Hippocampal formation (tissue), 2 donors: Measurements from ENCODE around the gene TSPYL2.

ENCODE experiments used
- DNase-seq, 2 donors: peaks; one replicate each; lab custom pipeline; 2025; lab: John Stamatoyannopoulos, UW

TSPYL2 gene

GRCh38 chrX:53080628-53081580 lies 1.3 kb upstream of the TSPYL2 start:
- no peak for DNase-seq

- no peak for DNase-seq
Measured at GRCh38 chrX:53082773-53083616, 828 bp downstream of the TSPYL2 start.

GRCh38 chrX:53084043-53084570 lies 1.9 kb downstream of the TSPYL2 start:
- no peak for DNase-seq

GRCh38 chrX:53084863-53085262 lies 2.7 kb downstream of the TSPYL2 start:
- DNase-seq = no peak

GRCh38 chrX:53085661-53086229 lies 3.6 kb downstream of the TSPYL2 start:
- DNase-seq = no peak

DNA sequence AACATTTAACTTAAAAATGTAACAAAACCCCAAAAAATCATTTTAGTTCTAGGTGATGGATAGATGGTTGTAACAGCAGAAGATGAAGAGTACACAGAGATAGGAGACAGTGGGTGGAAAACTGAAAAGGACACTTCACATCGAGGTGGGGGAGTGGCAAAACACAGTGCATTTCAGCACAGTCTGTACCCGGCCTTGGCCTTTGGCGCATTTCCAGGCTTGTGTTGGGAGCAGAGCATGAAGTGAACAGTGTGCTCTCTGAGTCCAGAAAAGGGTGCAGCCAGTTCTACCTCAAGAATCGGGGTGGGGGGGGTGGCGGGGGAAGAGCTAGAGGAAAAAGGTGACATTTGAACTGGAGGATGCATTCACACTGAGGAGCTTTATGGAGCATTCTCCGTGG lies 4.3 kb downstream of the TSPYL2 start:
- DNase-seq = peak in 1 of 2 donors; percentile 11

DNA sequence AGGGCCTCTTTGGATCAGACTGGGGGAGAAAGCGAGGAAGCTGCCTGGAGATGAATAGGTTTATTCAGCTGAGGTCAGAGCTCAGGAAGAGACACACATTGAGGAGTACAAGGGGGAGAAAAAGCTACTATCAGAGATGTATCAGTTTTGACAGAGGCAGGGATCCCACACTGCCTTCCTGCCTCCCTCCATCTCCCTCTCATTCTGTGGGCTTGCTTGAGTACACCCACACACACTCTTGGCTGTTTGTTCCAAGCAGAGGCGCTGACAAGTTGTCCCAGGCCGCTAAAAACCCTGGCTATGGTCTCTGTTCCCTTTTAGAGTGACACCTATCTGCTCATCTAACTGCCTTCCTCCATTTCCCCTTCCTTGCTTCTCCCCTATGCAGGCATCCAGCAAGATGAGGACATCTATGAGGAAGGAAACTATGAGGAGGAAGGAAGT lies 5.2 kb downstream of the TSPYL2 start:
- no peak for DNase-seq

- peak; percentile 43 to 45 for DNase-seq
Measured at GRCh38 chrX:53088136-53088974, 6.2 kb downstream of the TSPYL2 start.

DNA sequence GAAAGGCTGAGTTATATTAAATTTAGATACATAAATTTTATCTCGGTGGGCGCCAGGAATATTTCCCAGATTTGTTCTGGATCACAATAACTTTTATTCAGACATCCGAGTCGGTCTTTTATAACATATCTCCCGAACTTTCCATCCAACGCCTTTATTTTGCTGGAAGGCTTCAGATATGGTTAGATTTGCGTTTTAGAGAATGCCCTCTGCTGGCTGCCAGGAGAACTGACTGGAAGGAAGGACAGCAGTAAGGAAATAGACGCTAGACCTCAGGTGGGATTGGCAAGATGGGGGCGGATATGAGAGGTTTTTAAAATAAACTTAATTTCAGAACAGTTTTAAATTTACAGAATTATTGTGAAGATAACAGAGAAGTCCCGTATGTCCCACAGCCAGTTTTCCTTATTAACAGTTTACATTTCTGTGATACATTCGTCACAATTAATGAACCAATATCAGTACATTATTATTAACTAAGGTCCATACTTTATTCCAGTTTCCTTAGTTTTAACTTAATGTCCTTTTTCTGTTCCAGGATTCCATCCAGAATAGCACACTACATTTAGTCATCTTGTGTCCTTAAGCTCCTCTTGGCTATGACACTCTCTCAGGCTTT lies 7.2 kb downstream of the TSPYL2 start:
- DNase-seq = peak in 1 of 2 donors; percentile 58

DNA sequence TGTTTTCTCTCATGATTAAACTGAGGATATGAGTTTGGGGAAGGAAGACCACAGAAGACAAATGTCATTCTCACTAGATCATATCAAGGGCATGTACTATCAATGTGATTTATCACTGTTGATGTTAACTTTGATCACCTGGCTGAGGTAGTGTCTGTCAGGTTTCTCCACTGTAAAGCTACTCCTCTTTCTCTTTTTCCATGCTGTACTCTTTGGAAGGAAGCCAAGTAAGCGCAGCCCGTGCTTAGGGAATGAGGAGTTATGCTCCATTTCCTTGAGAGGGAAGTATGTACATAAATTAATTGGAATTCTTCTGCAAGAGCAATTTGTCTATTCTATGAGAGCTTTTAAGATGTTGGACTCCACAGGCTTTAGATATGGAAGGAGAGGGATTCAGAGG lies 7.8 kb downstream of the TSPYL2 start:
- DNase-seq = no peak

GRCh38 chrX:53091354-53091753 lies 9.2 kb downstream of the TSPYL2 start:
- no peak for DNase-seq

DNA sequence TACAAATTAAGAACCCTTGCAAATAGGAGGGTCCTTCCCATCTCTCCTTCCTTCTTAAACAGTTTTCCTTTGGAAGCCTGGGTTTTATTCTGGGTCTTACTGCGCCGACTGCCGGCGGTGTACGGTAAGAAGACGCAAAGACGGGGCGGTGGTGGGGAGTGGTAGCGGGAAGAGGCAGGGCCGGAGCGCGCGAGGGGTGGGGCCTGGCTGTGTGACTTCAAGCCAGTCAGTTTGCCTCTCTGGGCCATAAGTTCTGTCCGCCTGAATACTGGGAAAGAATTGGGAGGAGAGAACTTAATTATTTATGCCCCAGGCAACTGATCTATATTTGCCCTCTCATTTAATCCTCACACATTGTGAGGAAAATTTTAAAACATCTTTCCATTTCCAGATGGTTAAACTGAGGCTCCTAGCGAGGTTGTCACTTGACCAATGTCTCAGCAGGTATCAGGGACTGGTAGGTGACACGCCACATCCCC lies 11.0 kb downstream of the TSPYL2 start:
- peak in 1 of 2 donors; percentile 49 for DNase-seq

DNA sequence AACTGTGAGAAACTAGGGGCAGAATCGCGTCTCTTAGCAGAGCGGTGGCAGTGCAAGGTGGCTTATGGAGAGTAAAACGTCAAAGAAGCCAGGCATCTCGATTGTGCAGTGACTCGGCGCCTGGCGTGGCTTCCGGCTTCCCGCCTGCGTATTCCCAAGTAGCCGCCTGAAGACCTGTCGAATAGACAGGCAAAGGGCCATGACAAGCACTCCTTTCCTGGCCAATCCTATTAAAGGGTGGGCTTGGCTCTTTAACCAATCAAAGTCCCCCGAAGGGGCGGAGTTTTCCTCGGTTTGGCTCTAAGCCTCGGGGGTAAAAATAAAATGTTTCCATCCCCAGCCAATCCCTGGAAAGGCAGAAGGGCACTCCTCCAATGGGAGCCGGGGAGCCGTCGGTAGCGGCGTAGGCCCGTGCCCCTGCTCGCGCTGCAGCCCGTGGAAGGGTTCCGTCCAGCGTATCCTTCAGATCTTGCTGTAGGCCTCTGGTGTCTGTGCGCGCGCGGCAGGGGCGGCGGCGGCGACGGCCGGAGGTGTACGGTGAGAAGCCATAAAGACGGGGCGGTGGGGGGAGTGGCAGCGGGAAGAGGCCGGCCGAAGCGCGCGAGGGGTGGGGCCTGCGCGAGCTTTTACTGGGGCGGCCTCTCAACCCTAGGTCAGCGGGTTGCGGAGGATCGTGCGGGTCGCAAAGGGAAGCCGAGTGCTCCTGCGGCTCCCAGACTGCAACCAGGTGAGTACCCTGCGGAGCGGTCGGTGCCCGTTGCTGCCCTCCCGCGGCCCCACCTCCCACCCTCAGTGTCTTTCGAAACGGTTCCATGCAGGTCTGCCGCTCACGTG lies 11.8 kb downstream of the TSPYL2 start, which contains the start of gene KANTR:
KANTR (plus strand) TSS at position 395 of the 834 bp plus-strand sequence. CDS start 30,131 bp downstream, outside the sequence.
- DNase-seq = peak; percentile 77 to 82

- no peak for DNase-seq
Measured at GRCh38 chrX:53094582-53094905, 12.4 kb downstream of the TSPYL2 start.

DNA sequence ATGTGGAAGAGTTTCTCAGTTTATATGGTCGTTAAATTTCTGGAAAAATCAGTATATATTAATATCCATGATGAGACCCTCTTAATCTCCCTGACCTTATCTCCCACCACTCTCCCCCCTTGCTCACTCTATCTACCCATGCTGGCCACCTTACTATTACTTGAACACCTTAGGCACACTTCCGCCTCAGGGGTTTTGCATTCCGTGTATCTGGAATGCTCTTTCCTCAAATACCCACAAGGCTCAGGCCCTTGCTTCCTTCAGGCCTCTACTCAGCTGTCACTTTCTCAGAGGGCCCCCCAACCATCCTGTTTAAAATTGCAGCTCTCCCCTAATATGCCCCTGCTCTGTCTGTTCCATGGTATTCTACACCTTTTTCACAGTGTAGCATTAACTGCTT lies 13.6 kb downstream of the TSPYL2 start:
- DNase-seq = no peak

DNA sequence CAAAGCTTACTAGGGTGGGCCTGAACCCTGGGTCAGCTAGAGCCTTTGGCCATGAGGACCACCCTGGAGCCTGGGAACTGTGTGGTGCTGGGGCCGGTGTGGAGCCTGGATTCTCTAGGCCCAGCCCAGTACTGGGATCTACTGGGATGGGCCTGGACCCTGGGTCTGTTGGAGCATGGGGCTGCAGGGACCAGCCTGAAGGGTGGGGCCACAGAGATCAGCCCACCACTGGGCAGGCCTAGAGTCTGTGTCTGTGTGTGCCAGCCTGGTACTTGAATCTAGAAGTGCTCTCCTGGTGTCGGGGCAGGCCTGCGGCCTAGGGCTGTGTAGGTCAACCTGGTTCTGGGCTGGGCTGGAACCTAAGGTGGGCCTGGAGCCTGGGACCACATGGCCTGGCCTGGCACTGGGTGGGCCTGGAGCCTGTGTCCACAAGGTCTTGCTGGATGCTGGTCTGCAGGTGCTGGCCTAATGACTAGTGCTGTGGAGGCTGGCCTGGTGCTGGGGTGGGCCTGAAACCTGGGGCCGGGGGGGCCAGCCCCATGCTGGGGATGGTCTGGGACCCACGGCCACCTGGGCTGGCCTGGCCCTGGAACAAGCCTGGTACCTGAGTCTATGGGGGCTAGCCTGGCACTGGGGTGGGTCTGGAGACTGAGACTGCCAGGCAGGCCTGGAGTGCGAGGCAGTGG lies 32.8 kb downstream of the TSPYL2 start:
- DNase-seq = no peak

DNA sequence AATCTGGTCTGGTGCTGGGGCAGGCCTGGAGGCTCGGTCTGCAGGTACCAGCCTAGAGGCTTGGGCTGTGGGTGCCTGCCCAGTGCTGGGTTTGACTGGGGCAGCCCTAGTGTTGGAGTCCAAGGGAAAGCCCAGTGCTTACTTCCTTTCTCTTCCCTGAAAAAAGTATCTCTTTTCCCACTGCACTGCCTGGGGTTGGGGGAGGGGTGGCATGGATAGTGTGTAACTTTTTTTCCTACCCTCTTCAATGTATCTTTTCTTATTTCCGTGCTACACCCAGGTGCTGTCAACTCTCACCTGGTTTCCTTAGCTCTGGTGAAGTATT lies 33.3 kb downstream of the TSPYL2 start:
- no peak for DNase-seq

GRCh38 chrX:53116101-53116500 lies 33.9 kb downstream of the TSPYL2 start:
- peak in 1 of 2 donors; percentile 0 for DNase-seq

DNA sequence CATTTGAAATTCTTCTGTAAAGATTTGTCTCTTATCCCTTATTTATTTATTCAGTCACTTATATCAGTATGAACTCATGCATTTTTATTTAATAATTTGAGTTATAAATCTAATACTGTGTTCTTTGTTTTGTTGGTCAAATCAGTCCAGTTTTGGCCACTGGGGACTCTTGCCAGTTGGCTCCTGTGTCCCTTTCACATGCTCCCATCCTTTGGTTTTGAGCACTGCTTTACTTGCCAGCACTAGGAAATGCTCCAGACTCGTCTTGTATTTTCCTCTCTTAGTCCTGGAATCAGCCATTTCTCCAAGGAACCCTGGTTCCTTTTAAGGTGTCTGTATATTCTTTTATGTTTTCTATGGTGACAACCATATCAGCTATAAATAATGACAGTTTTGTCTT lies 39.8 kb downstream of the TSPYL2 start:
- peak in 1 of 2 donors; percentile 1 for DNase-seq
